GM12878 (cell line): ENCODE measurements around the gene TXN2. TPM values are rescaled to one million over a fixed set of nuclear protein-coding genes. Genes with fewer than 3 reads are reported as not detected.
A peak's percentile ranks its signal among the peaks of the same experiment; 100 is the strongest.

ENCODE experiments used
- ATAC-seq: fragments of 200-7000 bp; cut with Tn5 transposase; 3 replicates; pipeline ENCODE4 v1.9.1; 2020; ENCODE audit warnings: mild to moderate bottlenecking, moderate library complexity
- BruUV-seq: library from RNA; stranded (reverse); fragments of 400-500 nt; replicated peaks from 2 replicates; lab custom pipeline; 2021; lab: Mats Ljungman, UMichigan
- CTCF ChIA-PET: fragments of 300-600 bp; sonication (Branson Sonifier 250); formaldehyde crosslinking; extraction: SDS; loops from one replicate; lab custom pipeline; 2021; ENCODE audit warnings: inconsistent platforms; lab: Yijun Ruan, JAX
- POLR2A ChIA-PET: fragments of 350-600 bp; formaldehyde crosslinking; extraction: SDS; loops from one replicate; lab custom pipeline; 2021; ENCODE audit warnings: inconsistent platforms; lab: Charles Lee
- RAD21 ChIA-PET: fragments of 300-600 bp; sonication (Branson Sonifier 250); formaldehyde crosslinking; loops from one replicate; lab custom pipeline; 2023; ENCODE audit warnings: antibody characterized with exemption; ENCODE audit not compliant: unreplicated experiment; lab: Charles Lee
- SMC1A ChIA-PET: fragments of 300-600 bp; sonication (Branson Sonifier 250); formaldehyde crosslinking; loops from one replicate; lab custom pipeline; 2023; ENCODE audit not compliant: unreplicated experiment, uncharacterized antibody; lab: Charles Lee
- DNase-seq: peaks from one replicate; pipeline ENCODE4 v3.0.0-alpha.2; 2011; ENCODE audit warnings: low read depth, low spot score
- FAIRE-seq: peaks from 3 replicates; lab custom pipeline; 2011; peaks lifted over from hg19 to GRCh38; lab: Jason Lieb, UNC
- H2AFZ ChIP-seq: 2 replicates; pipeline ENCODE4 v1.6.0; 2011; ENCODE audit warnings: low read depth, low read length, control low read depth; ENCODE audit not compliant: control insufficient read depth
- H3K27ac ChIP-seq: 2 replicates; pipeline ENCODE4 v1.5.1; 2011; ENCODE audit warnings: control low read depth; ENCODE audit not compliant: control insufficient read depth, insufficient read depth
- H3K27me3 ChIP-seq, 2 experiments: replicated peaks in 1 of 2; 2 replicates each; pipeline versions ENCODE4 v1.6.0 to v1.6.1; 2011; ENCODE audit warnings: low read length in 1 of 2; ENCODE audit not compliant: control insufficient read depth in 2 of 2, insufficient read depth in 2 of 2
- H3K36me3 ChIP-seq, 2 experiments: 2 replicates each; pipeline ENCODE4 v1.5.1; 2011; ENCODE audit warnings: low read length in 1 of 2; ENCODE audit not compliant: control insufficient read depth in 2 of 2, insufficient read depth in 2 of 2
- H3K4me1 ChIP-seq: 2 replicates; pipeline ENCODE4 v1.6.1; 2011; ENCODE audit warnings: mild to moderate bottlenecking, low read length, moderate library complexity, mixed read lengths; ENCODE audit not compliant: control insufficient read depth, insufficient read depth
- H3K4me2 ChIP-seq: 2 replicates; pipeline ENCODE4 v1.6.0; 2011; ENCODE audit warnings: control low read depth; ENCODE audit not compliant: control insufficient read depth, insufficient read depth
- H3K4me3 ChIP-seq: fragments of 200-600 bp; sonication (generic); 2 replicates; pipeline ENCODE4 v1.5.1; 2016
- H3K79me2 ChIP-seq: 2 replicates; pipeline ENCODE4 v1.6.0; 2011; ENCODE audit warnings: low read length; ENCODE audit not compliant: control insufficient read depth, insufficient read depth
- H3K9ac ChIP-seq: 2 replicates; pipeline ENCODE4 v1.8.0; 2011; ENCODE audit warnings: low read length, control low read depth, mixed read lengths; ENCODE audit not compliant: control insufficient read depth, insufficient read depth
- H3K9me3 ChIP-seq: replicated peaks from 3 replicates; pipeline ENCODE4 v1.5.1; 2011; ENCODE audit warnings: mild to moderate bottlenecking, low read length; ENCODE audit not compliant: control insufficient read depth, insufficient read depth
- H4K20me1 ChIP-seq: 2 replicates; pipeline ENCODE4 v1.6.0; 2011; ENCODE audit not compliant: control insufficient read depth, insufficient read depth
- ATF7 ChIP-seq: fragments of 450-650 bp; IDR thresholded peaks from 2 replicates; pipeline ENCODE4 v1.6.1; 2016; ENCODE audit warnings: low read depth, mild to moderate bottlenecking
- CHD1 ChIP-seq: IDR thresholded peaks from 2 replicates; pipeline ENCODE4 v1.6.1; 2012; ENCODE audit warnings: low read depth, low read length, improper control_type of control experiment
- CHD2 ChIP-seq: IDR thresholded peaks from 2 replicates; pipeline ENCODE4 v1.6.1; 2011; ENCODE audit warnings: low read depth, low read length, improper control_type of control experiment, borderline replicate concordance
- CHD4 ChIP-seq: fragments of 200-600 bp; sonication (generic); IDR thresholded peaks from 2 replicates; pipeline ENCODE4 v1.6.1; 2016; ENCODE audit warnings: mild to moderate bottlenecking
- JUNB ChIP-seq: IDR thresholded peaks from 2 replicates; pipeline ENCODE4 v1.6.1; 2016; ENCODE audit warnings: antibody characterized with exemption, mild to moderate bottlenecking
- KLF5 ChIP-seq: fragments of 450-650 bp; IDR thresholded peaks from 2 replicates; pipeline ENCODE4 v1.6.1; 2014; ENCODE audit warnings: mild to moderate bottlenecking; ENCODE audit not compliant: partially characterized antibody
- NFYB ChIP-seq: IDR thresholded peaks from 2 replicates; pipeline ENCODE4 v1.6.1; 2011; ENCODE audit warnings: low read depth, mild to moderate bottlenecking, low read length, improper control_type of control experiment, moderate library complexity; ENCODE audit not compliant: insufficient read depth
- NR2C2 ChIP-seq: IDR thresholded peaks from 2 replicates; pipeline ENCODE4 v1.6.1; 2011; ENCODE audit warnings: borderline replicate concordance, low read depth; ENCODE audit not compliant: control insufficient read depth, insufficient read length
- POLR2A ChIP-seq: IDR thresholded peaks from 2 replicates; pipeline ENCODE4 v1.6.1; 2011; ENCODE audit warnings: low read depth, mild to moderate bottlenecking, low read length
- POLR2AphosphoS5 ChIP-seq: IDR thresholded peaks from 2 replicates; pipeline ENCODE4 v1.6.1; 2011; ENCODE audit warnings: mild to moderate bottlenecking, low read length, inconsistent platforms
- RB1 ChIP-seq: fragments of 450-650 bp; formaldehyde crosslinking; IDR thresholded peaks from 2 replicates; pipeline ENCODE4 v1.6.1; 2017; ENCODE audit warnings: mild to moderate bottlenecking, borderline replicate concordance
- RELB ChIP-seq: fragments of 450-650 bp; IDR thresholded peaks from 2 replicates; pipeline ENCODE4 v1.6.1; 2017; ENCODE audit warnings: low read depth, mild to moderate bottlenecking, moderate library complexity
- RUNX3 ChIP-seq: IDR thresholded peaks from 2 replicates; pipeline ENCODE4 v1.6.1; 2012; ENCODE audit warnings: low read length, inconsistent platforms
- TAF1 ChIP-seq: IDR thresholded peaks from 2 replicates; pipeline ENCODE4 v1.6.1; 2011; ENCODE audit warnings: mild to moderate bottlenecking, low read depth, low read length, borderline replicate concordance
- ZNF24 ChIP-seq: fragments of 450-650 bp; IDR thresholded peaks from 2 replicates; pipeline ENCODE4 v1.6.1; 2017; ENCODE audit warnings: antibody characterized with exemption, mild to moderate bottlenecking
- WGBS: methylation state at CpG from one replicate; pipeline ENCODE4 v1.1.6; 2016; ENCODE audit warnings: low lambda C conversion rate; ENCODE audit not compliant: insufficient replicate concordance, insufficient coverage; ENCODE audit errors: missing lambda C conversion rate; 5-methylcytosine and 5-hydroxymethylcytosine counted together
- in situ Hi-C: fragments of 300-500 bp; cut with MboI; formaldehyde crosslinking; loops from 9 replicates; pipeline ENCODE4 v1.14.3; 2018; ENCODE audit warnings: mixed read lengths
- intact Hi-C: fragments of 100-400 bp; cut with micrococcal nuclease; formaldehyde crosslinking; loops from one replicate; pipeline ENCODE4 v1.14.2; 2022; ENCODE audit not compliant: unreplicated experiment
- polyA plus RNA-seq, 11 experiments: library from polyadenylated mRNA; depleted of rRNA in 4 of 11; unstranded in 6 of 11; stranded (reverse) in 5 of 11; fragments of >200 nt; fragmentation: Nextera tagmentation in 4 of 11; fragmentation: Illumina TruSeq in 1 of 11; extraction: Ambion mirVana in 4 of 11; extraction: Trizol in 1 of 11; gene quantifications; 1 replicate in 1 of 11; 2 replicates in 10 of 11; pipeline versions ENCODE4 v1.2.1 to v1.2.3, GENCODE V29; 2011 to 2016; ENCODE audit warnings: inconsistent platforms in 2 of 11, missing spikeins in 2 of 11, low read depth in 1 of 11
- total RNA-seq, 4 experiments: library from RNA; depleted of rRNA in 3 of 4; stranded (reverse); fragments of >200 nt in 3 of 4; fragmentation: Illumina TruSeq in 1 of 4; extraction: Trizol in 1 of 4; gene quantifications; 2 replicates each; pipeline versions ENCODE4 v1.2.1 to v1.2.3, GENCODE V29; 2013 to 2021
- TF ChIP-seq, protein P1 (sequence below): fragments of 450-650 bp; IDR thresholded peaks from 2 replicates; pipeline ENCODE4 v1.6.1; 2017; ENCODE audit warnings: mild to moderate bottlenecking

The TXN2 gene
- total and polyA plus RNA-seq, 10 of the 15 experiments (the other 5 are each of a cell fraction or from before 2014, with no cell fraction given): 70.2 to 350 (median 183) TPM

DNA sequence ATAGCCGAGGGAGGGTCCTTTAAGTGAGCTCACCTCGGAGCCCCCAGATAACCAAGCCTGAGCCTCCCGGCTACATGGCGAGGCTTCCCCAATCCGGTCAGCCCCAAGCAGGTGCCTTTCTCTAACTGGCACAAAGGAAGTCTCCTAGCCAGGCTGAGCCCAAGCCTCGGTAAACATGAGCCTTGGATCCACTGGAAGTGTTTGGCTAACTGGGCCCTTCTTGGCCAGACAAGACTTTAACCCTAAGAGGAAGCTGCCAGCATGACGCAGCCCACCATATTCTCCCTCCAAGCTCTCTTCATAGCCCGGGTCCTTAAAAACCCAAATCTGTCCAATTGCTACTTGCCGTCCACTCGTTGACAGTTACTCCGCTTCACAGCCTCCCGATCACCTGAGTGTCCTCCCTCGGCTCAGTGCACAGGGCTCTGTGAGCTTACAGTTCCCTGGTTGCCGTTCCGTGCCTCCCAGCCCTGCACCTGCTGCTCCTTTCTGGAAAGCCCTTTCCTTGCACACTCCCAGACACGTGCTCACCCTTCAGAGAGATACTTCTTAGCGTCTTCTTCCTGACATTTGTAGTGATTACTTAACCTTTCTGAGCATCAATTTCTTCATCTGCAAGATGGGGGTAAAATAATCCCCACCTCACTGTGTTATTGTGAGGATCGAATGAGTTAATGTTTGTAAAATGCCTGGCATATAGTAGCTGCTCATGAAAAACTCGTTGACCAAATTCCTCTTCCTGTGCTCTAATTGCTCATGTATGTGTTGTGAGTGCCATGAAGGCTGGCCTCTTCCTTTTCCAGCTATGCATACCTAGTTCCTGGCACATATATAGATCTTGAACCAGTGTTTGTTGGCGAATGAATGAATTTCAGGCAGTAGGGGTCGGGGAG lies 25.6 kb downstream of the TXN2 start (continued):
- TF ChIP-seq RB1: no peak
- TF ChIP-seq ZNF24: 0 out of 2 replicates have a peak, but pooled peaks have one; percentile 16
- TF ChIP-seq ATF7: no peak

DNA sequence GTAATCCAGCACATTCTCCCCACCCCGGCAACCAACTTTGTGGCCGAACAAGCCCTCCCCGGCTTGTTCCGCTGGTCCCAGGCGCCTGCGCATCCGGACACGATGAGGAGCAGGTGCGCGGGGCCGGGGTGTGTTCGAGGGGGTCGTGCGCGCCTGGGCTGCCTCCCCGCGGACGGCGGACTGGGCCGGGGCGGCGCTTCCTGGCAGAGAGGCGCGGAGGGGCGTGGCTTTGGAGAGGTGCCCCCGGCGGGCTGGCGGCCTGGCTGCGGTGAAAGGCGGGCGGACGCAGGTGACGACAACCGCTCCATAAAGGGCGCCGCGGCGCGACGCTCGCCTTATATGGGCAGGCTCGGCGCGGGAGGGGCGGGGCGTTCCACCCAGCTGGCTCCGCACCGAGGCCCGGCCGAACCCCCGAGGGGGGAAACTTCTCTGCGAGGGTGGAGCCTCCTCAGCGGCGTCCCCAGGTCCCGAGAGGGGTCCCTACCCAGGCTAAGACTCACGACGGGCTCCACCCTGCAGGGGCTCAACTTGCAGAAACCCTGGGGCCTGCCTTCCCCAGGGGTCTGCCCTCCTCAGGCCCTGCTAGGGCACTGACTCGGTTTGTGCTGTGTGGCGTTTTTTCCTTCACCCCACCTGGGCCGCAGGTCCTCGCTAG lies 26.4 kb downstream of the TXN2 start:
- FAIRE-seq (no peak), DNase-seq (peak; percentile 50), ATAC-seq (peak; percentile 80)
- H3K27me3 ChIP-seq: no peaks in the 10 kb centered on the region
- H3K4me2 ChIP-seq: peak overlapping the region; percentile 63
- no peaks in the 10 kb centered on the region for H3K9me3 ChIP-seq
- in situ Hi-C loops: no loop called here
- H3K9ac ChIP-seq: peak overlapping the region; percentile 73
- no peaks in the 10 kb centered on the region; the same call in 1 of the 2 replicates for H3K79me2 ChIP-seq
- ChIA-PET CTCF (interaction anchor here (0.6 to 3.6 kb wide), 9 partner anchors 16 to 1051 kb away, joined by 3 to 18 read pairs (median 4); no protein-coding TSS in a partner anchor), RAD21 (interaction anchor here (0.6 to 2.1 kb wide), 9 partner anchors 15 to 175 kb away, joined by 3 to 11 read pairs (median 4); partner anchors contain the start of gene MYH9), POLR2A (interaction anchor here (0.6 to 1.4 kb wide), 6 partner anchors 13 to 78 kb away, joined by 3 to 5 read pairs (median 3); partner anchors contain the start of genes MYH9 and TXN2), SMC1A (interaction anchor here (0.8 to 1.5 kb wide), 7 partner anchors 25 to 179 kb away, joined by 3 to 5 read pairs (median 3); partner anchors contain the start of gene MYH9)
- 1% methylated on average over 61 of the region's 61 CpGs for WGBS
- H3K36me3 ChIP-seq: no peaks in the 10 kb centered on the region
- H3K27ac ChIP-seq: peak overlapping the region; percentile 73
- peak overlapping the region; percentile 18 for H2AFZ ChIP-seq
- BruUV-seq: TSS peak; percentile 75
- intact Hi-C loops: loop anchor here (2.0 to 5.0 kb wide), 2 partner anchors 68 to 123 kb away; partner anchors contain the start of gene MYH9
- no peaks in the 10 kb centered on the region for H4K20me1 ChIP-seq
- H3K4me1 ChIP-seq: peaks cover 37% of the 10 kb centered on the region
- peak overlapping the region; percentile 83 for H3K4me3 ChIP-seq
- TF ChIP-seq KLF5 (peak; percentile 77), RELB (no peak), TAF1 (peak; percentile 12; the same call in 1 of the 2 replicates), ATF7 (no peak), CHD4 (no peak; the same call in 1 of the 2 replicates), NR2C2 (no peak), NFYB (no peak), CHD2 (0 out of 2 replicates have a peak, but pooled peaks have one; percentile 25), POLR2A (peak; percentile 82), JUNB (no peak), POLR2AphosphoS5 (peak; percentile 66; the same call in 1 of the 2 replicates), CHD1 (no peak), RUNX3 (peak; percentile 54)
- TF ChIP-seq, protein P1, sequence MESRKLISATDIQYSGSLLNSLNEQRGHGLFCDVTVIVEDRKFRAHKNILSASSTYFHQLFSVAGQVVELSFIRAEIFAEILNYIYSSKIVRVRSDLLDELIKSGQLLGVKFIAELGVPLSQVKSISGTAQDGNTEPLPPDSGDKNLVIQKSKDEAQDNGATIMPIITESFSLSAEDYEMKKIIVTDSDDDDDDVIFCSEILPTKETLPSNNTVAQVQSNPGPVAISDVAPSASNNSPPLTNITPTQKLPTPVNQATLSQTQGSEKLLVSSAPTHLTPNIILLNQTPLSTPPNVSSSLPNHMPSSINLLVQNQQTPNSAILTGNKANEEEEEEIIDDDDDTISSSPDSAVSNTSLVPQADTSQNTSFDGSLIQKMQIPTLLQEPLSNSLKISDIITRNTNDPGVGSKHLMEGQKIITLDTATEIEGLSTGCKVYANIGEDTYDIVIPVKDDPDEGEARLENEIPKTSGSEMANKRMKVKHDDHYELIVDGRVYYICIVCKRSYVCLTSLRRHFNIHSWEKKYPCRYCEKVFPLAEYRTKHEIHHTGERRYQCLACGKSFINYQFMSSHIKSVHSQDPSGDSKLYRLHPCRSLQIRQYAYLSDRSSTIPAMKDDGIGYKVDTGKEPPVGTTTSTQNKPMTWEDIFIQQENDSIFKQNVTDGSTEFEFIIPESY: peak; percentile 91
